ENCODE data around the gene NSUN7.

GRCh38 chr4:40846532-40846931 is 96.8 kb downstream of the NSUN7 start:
- no peak for TF ChIP-seq CTCF (optimal IDR thresholded peaks at IDR 0.05 in 1 of 3, IDR thresholded peaks at IDR 0.05 in 1 of 3, conservative IDR thresholded peaks at IDR 0.05 in 1 of 3; ENCODE audit: extremely low read depth in 1 of 3, insufficient read depth in 2 of 3, low read length in 3 of 3)
- TF ChIP-seq EZH2 (IDR thresholded peaks at IDR 0.05; ENCODE audit: low read length) = no peak

All from keratinocyte (primary cell).